Left ventricle myocardium inferior (tissue), 1 donor: ENCODE results near the gene MAN2B1. TPM values are rescaled to one million over a fixed set of nuclear protein-coding genes. Genes with fewer than 3 reads are reported as not detected.
A peak's percentile ranks its signal among the peaks of the same experiment; 100 is the strongest.

Source experiments
- DNase-seq: peaks from one replicate; pipeline ENCODE4 v3.0.0-alpha.2; 2020
- H3K27ac ChIP-seq: fragments of 200-600 bp; replicated peaks from 2 replicates; pipeline ENCODE4 v1.8.0; 2021
- H3K27me3 ChIP-seq: fragments of 200-600 bp; 2 replicates; pipeline ENCODE4 v1.8.0; 2021; ENCODE audit warnings: low read depth
- H3K36me3 ChIP-seq: fragments of 200-600 bp; 2 replicates; pipeline ENCODE4 v1.8.0; 2021
- H3K4me1 ChIP-seq: fragments of 200-600 bp; 2 replicates; pipeline ENCODE4 v1.8.0; 2021
- H3K4me3 ChIP-seq: fragments of 200-600 bp; 2 replicates; pipeline ENCODE4 v1.8.0; 2021; ENCODE audit warnings: mild to moderate bottlenecking, moderate library complexity
- H3K9me3 ChIP-seq: fragments of 200-600 bp; replicated peaks from 2 replicates; pipeline ENCODE4 v1.8.0; 2021
- CTCF ChIP-seq: fragments of 200-600 bp; IDR thresholded peaks from 2 replicates; pipeline ENCODE4 v1.8.0; 2021; ENCODE audit warnings: antibody characterized with exemption, mild to moderate bottlenecking, borderline replicate concordance
- intact Hi-C: fragments of 100-400 bp; cut with micrococcal nuclease; formaldehyde crosslinking; loops from one replicate; pipeline ENCODE4 v1.11.0; 2022
- total RNA-seq: library from RNA; stranded (reverse); fragmentation: NEBNext Ultra II Directional; extraction: Animal tissue kit (Norgen Biotek cat#: 25700); gene quantifications from one replicate; pipeline ENCODE4 v1.2.1, GENCODE V29; 2021
- donor health status: DM: no; HTN: yes; CAD: no; lungs with severe emphysema.

Gene MAN2B1
- total RNA-seq, 1 donor from 2014 or later: 26.7 TPM

- Histone ChIP-seq H3K4me3 (no peak overlapping the region), H3K4me1 (peaks cover 13% of the 10 kb centered on the region), H3K36me3 (no peaks in the 10 kb centered on the region), H3K27ac (no peak overlapping the region), H3K9me3 (no peaks in the 10 kb centered on the region), H3K27me3 (no peaks in the 10 kb centered on the region)
- TF ChIP-seq CTCF: no peak
- no peak for DNase-seq
- intact Hi-C loops: no loop called here
These were observed 24.0 kb downstream of the MAN2B1 start for GRCh38 chr19:12642506-12642905.

- Histone ChIP-seq H3K27ac (no peak overlapping the region), H3K4me3 (no peak overlapping the region), H3K9me3 (no peaks in the 10 kb centered on the region), H3K36me3 (no peaks in the 10 kb centered on the region), H3K4me1 (peaks cover 11% of the 10 kb centered on the region), H3K27me3 (no peaks in the 10 kb centered on the region)
- intact Hi-C loops: no loop called here
- TF ChIP-seq CTCF: no peak
- DNase-seq: no peak
These were observed 25.1 kb downstream of the MAN2B1 start for GRCh38 chr19:12641456-12641855.

- Histone ChIP-seq H3K4me1 (peaks cover 11% of the 10 kb centered on the region), H3K27me3 (no peaks in the 10 kb centered on the region), H3K4me3 (peak overlapping the region; percentile 49), H3K27ac (no peak overlapping the region), H3K9me3 (no peaks in the 10 kb centered on the region), H3K36me3 (no peaks in the 10 kb centered on the region)
- TF ChIP-seq CTCF: peak; percentile 84
- intact Hi-C loops: no loop called here
- DNase-seq: peak; percentile 81
These were observed 26.5 kb downstream of the MAN2B1 start for GRCh38 chr19:12639901-12640613.

GRCh38 chr19:12638611-12639182, 27.8 kb downstream of the MAN2B1 start:
- intact Hi-C loops: no loop called here
- DNase-seq: no peak
- no peak for TF ChIP-seq CTCF

GRCh38 chr19:12636631-12637030, 29.9 kb downstream of the MAN2B1 start:
- H3K4me1 ChIP-seq: peaks cover 11% of the 10 kb centered on the region
- H3K27ac ChIP-seq: no peak overlapping the region
- intact Hi-C loops: no loop called here
- H3K9me3 ChIP-seq: no peaks in the 10 kb centered on the region
- no peak for TF ChIP-seq CTCF
- H3K36me3 ChIP-seq: peaks cover 10% of the 10 kb centered on the region
- H3K27me3 ChIP-seq: no peaks in the 10 kb centered on the region
- H3K4me3 ChIP-seq: no peak overlapping the region
- DNase-seq: no peak

More at GRCh38 chr19:12638611-12639182, 27.8 kb downstream of the MAN2B1 start:
- no peaks in the 10 kb centered on the region for H3K9me3 ChIP-seq
- H3K36me3 ChIP-seq: no peaks in the 10 kb centered on the region
- H3K27me3 ChIP-seq: no peaks in the 10 kb centered on the region
- no peak overlapping the region for H3K27ac ChIP-seq
- H3K4me3 ChIP-seq: no peak overlapping the region
- peaks cover 11% of the 10 kb centered on the region for H3K4me1 ChIP-seq
